Activated CD8-positive, alpha-beta T cell treated with anti-CD3 and anti-CD28 coated beads for 36 hours (primary cell): ENCODE results near the gene CPT1C. TPM values are rescaled to one million over a fixed set of nuclear protein-coding genes. Genes with fewer than 3 reads are reported as not detected.

ENCODE experiments used
- ATAC-seq: fragments of 200-7000 bp; cut with Tn5 transposase; one replicate; pipeline ENCODE4 v1.10.0; 2021; ENCODE audit warnings: mild to moderate bottlenecking, moderate library complexity
- CTCF ChIA-PET: fragments of 350-600 bp; sonication (Branson Sonifier 250); formaldehyde crosslinking; loops from one replicate; lab custom pipeline; 2021; ENCODE audit warnings: antibody characterized with exemption; lab: Charles Lee
- POLR2A ChIA-PET: fragments of 350-600 bp; sonication (Branson Sonifier 250); formaldehyde crosslinking; loops from one replicate; lab custom pipeline; 2021; ENCODE audit warnings: antibody characterized with exemption; lab: Charles Lee
- DNase-seq: peaks from one replicate; pipeline ENCODE4 v3.0.0-alpha.2; 2020
- H3K27ac Mint-ChIP-seq: one replicate; pipeline ENCODE4 v1.8.0; 2021; ENCODE audit warnings: mild to moderate bottlenecking, mixed read lengths
- H3K27me3 Mint-ChIP-seq: one replicate; pipeline ENCODE4 v1.8.0; 2021; ENCODE audit warnings: mixed read lengths
- H3K36me3 Mint-ChIP-seq: one replicate; pipeline ENCODE4 v1.8.0; 2021; ENCODE audit warnings: low read depth, mixed read lengths
- H3K4me1 Mint-ChIP-seq: one replicate; pipeline ENCODE4 v1.8.0; 2021; ENCODE audit warnings: low read depth, mixed read lengths
- H3K4me3 Mint-ChIP-seq: one replicate; pipeline ENCODE4 v1.8.0; 2021; ENCODE audit warnings: mild to moderate bottlenecking, moderate library complexity, mixed read lengths
- H3K9me3 Mint-ChIP-seq: one replicate; pipeline ENCODE4 v1.8.0; 2021; ENCODE audit warnings: mixed read lengths
- intact Hi-C: fragments of 100-400 bp; cut with micrococcal nuclease; formaldehyde crosslinking; loops from one replicate; pipeline ENCODE4 v1.10.0; 2022
- total RNA-seq, 2 experiments: library from RNA; stranded (reverse); gene quantifications; one replicate each; pipeline ENCODE4 v1.2.3, GENCODE V29; 2021
- TF ChIP-seq, protein P1 (sequence below): fragments of 200-600 bp; IDR thresholded peaks from one replicate; pipeline ENCODE4 v1.8.0; 2022; ENCODE audit warnings: antibody characterized with exemption, mild to moderate bottlenecking

Gene CPT1C
- total RNA-seq, 2 experiments from 2014 or later = 0.69 to 1.0 TPM

DNA sequence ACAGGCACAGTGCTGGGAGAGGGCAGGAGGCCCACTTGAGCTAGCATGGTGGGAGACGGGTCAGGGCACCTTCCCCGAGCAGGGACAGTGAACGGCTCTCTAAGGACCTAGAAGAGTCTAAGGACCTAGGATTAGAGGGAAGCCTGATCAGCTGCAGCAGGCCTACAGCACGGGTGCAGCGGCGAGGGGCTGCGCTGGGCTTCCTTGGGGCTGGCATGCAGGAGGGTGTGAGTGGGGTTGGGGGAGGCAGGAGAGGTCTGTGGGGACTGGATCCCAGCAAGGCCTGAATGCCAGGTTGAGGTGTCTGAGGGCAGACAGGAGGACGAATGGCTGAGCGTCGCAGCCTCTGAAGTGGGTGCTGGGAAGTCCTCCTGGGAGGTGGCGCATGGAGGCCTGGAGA is 45.3 kb upstream of the CPT1C start:
- POLR2A ChIA-PET = interaction anchor here (1.0 kb wide), 2 partner anchors 11 to 31 kb away, joined by 3 read pairs; no protein-coding TSS in a partner anchor
- Mint-ChIP-seq H3K9me3 (no peaks in the 10 kb centered on the region), H3K27ac (no peak overlapping the region)

DNA sequence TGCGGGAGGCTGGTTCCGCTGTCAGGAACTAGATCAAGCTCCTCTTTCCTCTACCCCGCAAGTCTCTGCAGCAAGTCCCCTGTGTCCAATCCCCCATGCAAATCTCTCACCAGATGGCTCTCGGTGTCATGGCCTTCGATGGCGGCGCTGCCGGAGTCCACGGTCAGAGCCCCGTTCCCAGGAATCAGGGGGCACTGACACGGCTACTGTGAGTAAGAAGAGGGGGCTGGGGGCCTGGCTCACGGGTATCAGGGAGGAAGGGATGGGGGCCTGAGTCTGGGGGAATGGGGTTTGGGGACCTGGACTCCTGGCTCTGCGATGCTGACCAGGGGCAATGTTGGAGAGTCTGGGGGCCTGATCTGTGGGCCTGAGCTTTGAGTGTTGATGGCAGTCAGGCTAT is 44.9 kb upstream of the CPT1C start:
- no peak for ATAC-seq
- intact Hi-C loops = no loop called here
- TF ChIP-seq, protein P1, sequence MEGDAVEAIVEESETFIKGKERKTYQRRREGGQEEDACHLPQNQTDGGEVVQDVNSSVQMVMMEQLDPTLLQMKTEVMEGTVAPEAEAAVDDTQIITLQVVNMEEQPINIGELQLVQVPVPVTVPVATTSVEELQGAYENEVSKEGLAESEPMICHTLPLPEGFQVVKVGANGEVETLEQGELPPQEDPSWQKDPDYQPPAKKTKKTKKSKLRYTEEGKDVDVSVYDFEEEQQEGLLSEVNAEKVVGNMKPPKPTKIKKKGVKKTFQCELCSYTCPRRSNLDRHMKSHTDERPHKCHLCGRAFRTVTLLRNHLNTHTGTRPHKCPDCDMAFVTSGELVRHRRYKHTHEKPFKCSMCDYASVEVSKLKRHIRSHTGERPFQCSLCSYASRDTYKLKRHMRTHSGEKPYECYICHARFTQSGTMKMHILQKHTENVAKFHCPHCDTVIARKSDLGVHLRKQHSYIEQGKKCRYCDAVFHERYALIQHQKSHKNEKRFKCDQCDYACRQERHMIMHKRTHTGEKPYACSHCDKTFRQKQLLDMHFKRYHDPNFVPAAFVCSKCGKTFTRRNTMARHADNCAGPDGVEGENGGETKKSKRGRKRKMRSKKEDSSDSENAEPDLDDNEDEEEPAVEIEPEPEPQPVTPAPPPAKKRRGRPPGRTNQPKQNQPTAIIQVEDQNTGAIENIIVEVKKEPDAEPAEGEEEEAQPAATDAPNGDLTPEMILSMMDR = no peak
- H3K36me3 Mint-ChIP-seq = peaks cover 15% of the 10 kb centered on the region
- no peak overlapping the region for H3K4me3 Mint-ChIP-seq
- no peak for DNase-seq
- ChIA-PET POLR2A (interaction anchor here (1.0 kb wide), 1 partner anchor 30 kb away, joined by 3 read pairs; no protein-coding TSS in a partner anchor), CTCF (no interaction called here)
- peaks cover 19% of the 10 kb centered on the region for H3K4me1 Mint-ChIP-seq
- no peaks in the 10 kb centered on the region for H3K9me3 Mint-ChIP-seq
- H3K27ac Mint-ChIP-seq = no peak overlapping the region
- no peaks in the 10 kb centered on the region for H3K27me3 Mint-ChIP-seq

More for the DNA sequence above, 45.3 kb upstream of the CPT1C start:
- TF ChIP-seq, protein P1 = no peak
- ATAC-seq (no peak), DNase-seq (no peak)
- CTCF ChIA-PET = interaction anchor here (2.3 kb wide), 1 partner anchor 31 kb away, joined by 6 read pairs; the partner anchor contains the start of gene PRMT1
- H3K4me1 Mint-ChIP-seq = peaks cover 19% of the 10 kb centered on the region
- no peak overlapping the region for H3K4me3 Mint-ChIP-seq
- no peaks in the 10 kb centered on the region for H3K27me3 Mint-ChIP-seq
- intact Hi-C loops = no loop called here
- peaks cover 16% of the 10 kb centered on the region for H3K36me3 Mint-ChIP-seq

DNA sequence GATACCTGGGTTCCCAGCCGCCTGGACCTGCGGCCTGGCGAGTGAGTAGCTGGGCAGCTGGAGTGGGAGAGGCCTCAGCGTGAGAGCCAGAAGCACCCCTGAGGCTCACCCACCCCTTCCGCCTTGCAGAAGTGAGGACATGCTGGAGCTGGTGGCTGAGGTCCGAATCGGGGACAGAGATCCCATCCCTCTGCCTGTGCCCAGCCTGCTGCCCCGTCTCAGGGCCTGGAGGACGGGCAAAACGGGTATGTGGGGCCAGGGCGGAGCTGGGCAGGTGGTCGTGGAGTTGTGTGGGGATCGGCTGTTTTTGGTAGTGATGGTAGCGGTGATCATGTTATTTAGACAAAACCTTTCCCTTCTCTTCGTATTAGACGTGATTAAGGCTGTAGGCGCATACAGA is 44.3 kb upstream of the CPT1C start:
- POLR2A ChIA-PET = interaction anchor here (0.9 kb wide), 1 partner anchor 9 kb away, joined by 3 read pairs; no protein-coding TSS in a partner anchor
- Mint-ChIP-seq H3K4me3 (no peak overlapping the region), H3K27ac (no peak overlapping the region), H3K4me1 (peaks cover 19% of the 10 kb centered on the region), H3K36me3 (peaks cover 16% of the 10 kb centered on the region), H3K9me3 (no peaks in the 10 kb centered on the region), H3K27me3 (no peaks in the 10 kb centered on the region)
- ATAC-seq (no peak), DNase-seq (no peak)
- CTCF ChIA-PET = no interaction called here
- intact Hi-C loops = no loop called here
- TF ChIP-seq, protein P1 = no peak

DNA sequence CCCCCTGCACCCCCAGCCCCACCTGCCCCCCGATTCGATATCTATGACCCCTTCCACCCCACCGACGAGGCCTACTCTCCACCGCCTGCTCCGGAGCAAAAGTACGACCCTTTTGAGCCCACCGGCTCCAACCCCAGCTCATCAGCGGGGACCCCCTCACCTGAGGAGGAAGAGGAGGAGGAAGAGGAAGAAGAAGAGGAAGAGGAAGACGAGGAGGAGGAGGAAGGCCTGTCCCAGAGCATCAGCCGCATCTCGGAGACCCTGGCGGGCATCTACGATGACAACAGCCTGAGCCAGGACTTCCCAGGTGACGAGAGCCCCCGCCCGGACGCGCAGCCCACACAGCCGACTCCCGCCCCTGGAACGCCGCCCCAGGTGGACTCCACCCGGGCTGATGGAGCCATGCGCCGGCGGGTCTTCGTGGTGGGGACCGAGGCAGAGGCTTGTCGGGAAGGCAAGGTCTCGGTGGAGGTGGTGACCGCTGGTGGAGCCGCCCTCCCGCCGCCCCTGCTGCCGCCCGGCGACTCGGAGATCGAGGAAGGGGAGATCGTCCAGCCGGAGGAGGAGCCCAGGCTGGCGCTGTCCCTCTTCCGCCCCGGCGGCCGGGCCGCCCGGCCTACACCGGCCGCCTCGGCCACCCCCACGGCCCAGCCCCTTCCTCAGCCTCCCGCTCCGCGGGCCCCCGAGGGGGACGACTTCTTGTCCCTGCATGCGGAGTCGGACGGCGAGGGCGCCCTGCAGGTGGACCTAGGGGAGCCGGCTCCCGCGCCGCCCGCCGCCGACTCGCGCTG is 39.7 kb upstream of the CPT1C start:
- intact Hi-C loops = no loop called here
- no peak for DNase-seq
- TF ChIP-seq, protein P1 = no peak

DNA sequence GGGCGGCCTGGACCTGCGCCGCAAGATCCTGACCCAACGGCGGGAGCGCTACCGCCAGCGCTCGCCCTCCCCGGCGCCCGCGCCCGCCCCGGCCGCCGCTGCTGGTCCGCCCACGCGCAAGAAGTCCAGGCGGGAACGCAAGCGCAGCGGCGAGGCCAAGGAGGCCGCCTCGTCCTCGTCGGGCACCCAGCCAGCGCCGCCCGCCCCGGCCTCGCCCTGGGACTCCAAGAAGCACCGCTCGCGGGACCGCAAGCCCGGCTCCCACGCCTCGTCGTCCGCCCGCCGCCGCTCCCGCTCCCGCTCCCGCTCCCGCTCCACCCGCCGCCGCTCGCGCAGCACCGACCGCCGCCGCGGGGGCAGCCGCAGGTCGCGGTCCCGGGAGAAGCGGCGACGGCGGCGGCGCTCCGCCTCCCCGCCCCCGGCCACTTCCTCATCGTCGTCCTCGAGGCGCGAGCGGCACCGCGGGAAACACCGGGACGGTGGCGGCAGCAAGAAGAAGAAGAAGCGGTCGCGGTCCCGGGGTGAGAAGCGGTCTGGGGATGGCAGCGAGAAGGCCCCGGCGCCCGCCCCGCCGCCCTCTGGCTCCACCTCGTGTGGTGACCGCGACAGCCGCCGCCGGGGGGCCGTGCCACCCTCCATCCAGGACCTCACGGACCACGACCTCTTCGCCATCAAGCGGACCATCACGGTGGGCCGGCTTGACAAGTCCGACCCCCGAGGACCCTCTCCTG is 38.9 kb upstream of the CPT1C start:
- no peaks in the 10 kb centered on the region for H3K4me1 Mint-ChIP-seq
- ChIA-PET CTCF (no interaction called here), POLR2A (no interaction called here)
- H3K4me3 Mint-ChIP-seq = no peak overlapping the region
- DNase-seq = no peak
- no peaks in the 10 kb centered on the region for H3K9me3 Mint-ChIP-seq
- intact Hi-C loops = no loop called here
- H3K27ac Mint-ChIP-seq = no peak overlapping the region
- H3K27me3 Mint-ChIP-seq = no peaks in the 10 kb centered on the region
- TF ChIP-seq, protein P1 = no peak
- ATAC-seq = no peak
- peaks cover 18% of the 10 kb centered on the region for H3K36me3 Mint-ChIP-seq

More for the DNA sequence above, 39.7 kb upstream of the CPT1C start:
- Mint-ChIP-seq H3K9me3 (no peaks in the 10 kb centered on the region), H3K4me3 (no peak overlapping the region), H3K36me3 (peaks cover 20% of the 10 kb centered on the region), H3K4me1 (no peaks in the 10 kb centered on the region), H3K27ac (no peak overlapping the region), H3K27me3 (no peaks in the 10 kb centered on the region)
- CTCF ChIA-PET = no interaction called here
- no peak for ATAC-seq
- POLR2A ChIA-PET = no interaction called here
